A673 (cell line): ENCODE measurements around the gene C10orf90. TPM values are rescaled to one million over a fixed set of nuclear protein-coding genes. Genes with fewer than 3 reads are reported as not detected.

Experiments used
- BruUV-seq: library from RNA; stranded (reverse); fragments of 400-500 nt; replicated peaks from 2 replicates; lab custom pipeline; 2021; lab: Mats Ljungman, UMichigan
- CTCF ChIA-PET: fragments of 300-600 bp; sonication (Branson Sonifier 250); formaldehyde crosslinking; loops from one replicate; lab custom pipeline; 2022; ENCODE audit warnings: antibody characterized with exemption; lab: Charles Lee
- POLR2A ChIA-PET: fragments of 300-600 bp; sonication (Branson Sonifier 250); formaldehyde crosslinking; loops from one replicate; lab custom pipeline; 2022; ENCODE audit warnings: antibody characterized with exemption; ENCODE audit not compliant: low non-redundant PET; lab: Charles Lee
- DNase-seq: peaks from one replicate; pipeline ENCODE4 v3.0.0-alpha.2; 2015; ENCODE audit warnings: low spot score
- H3K27ac ChIP-seq: fragments of 200-600 bp; sonication (generic); 2 replicates; pipeline ENCODE4 v1.5.1; 2016; ENCODE audit warnings: mixed run types, low read depth, mild to moderate bottlenecking, mixed read lengths, antibody characterized with exemption, low read length; ENCODE audit not compliant: poor library complexity, severe bottlenecking
- H3K27me3 ChIP-seq: fragments of 200-600 bp; sonication (generic); replicated peaks from 2 replicates; pipeline ENCODE4 v1.6.1; 2017; ENCODE audit warnings: mixed run types, low read depth, mild to moderate bottlenecking, mixed read lengths, antibody characterized with exemption, low read length; ENCODE audit not compliant: insufficient read depth, poor library complexity
- H3K36me3 ChIP-seq: fragments of 200-600 bp; sonication (generic); 2 replicates; pipeline ENCODE4 v1.6.1; 2016; ENCODE audit warnings: mixed run types, mild to moderate bottlenecking, mixed read lengths, antibody characterized with exemption, low read length; ENCODE audit not compliant: insufficient read depth, poor library complexity, severe bottlenecking
- H3K4me1 ChIP-seq: fragments of 200-600 bp; sonication (generic); 2 replicates; pipeline ENCODE4 v1.6.1; 2017; ENCODE audit warnings: mixed run types, mild to moderate bottlenecking, mixed read lengths, antibody characterized with exemption, low read length; ENCODE audit not compliant: insufficient read depth, poor library complexity, severe bottlenecking
- H3K4me3 ChIP-seq: fragments of 200-600 bp; sonication (generic); 2 replicates; pipeline ENCODE4 v1.5.1; 2016; ENCODE audit warnings: low read depth, mixed run types, mild to moderate bottlenecking, mixed read lengths, low read length; ENCODE audit not compliant: poor library complexity, severe bottlenecking
- H3K9me3 ChIP-seq: fragments of 200-600 bp; sonication (generic); 2 replicates; pipeline ENCODE4 v1.6.1; 2016; ENCODE audit warnings: mixed run types, low read depth, mild to moderate bottlenecking, mixed read lengths, antibody characterized with exemption, low read length; ENCODE audit not compliant: poor library complexity, severe bottlenecking
- CTCF ChIP-seq: fragments of 300-800, 200-600 bp; sonication (generic); conservative IDR thresholded peaks from 2 replicates; pipeline ENCODE4 v1.5.1; 2017; ENCODE audit warnings: low read depth, mild to moderate bottlenecking, antibody characterized with exemption, low read length, moderate library complexity, mixed read lengths
- EZH2 ChIP-seq: fragments of 200-600 bp; sonication (generic); IDR thresholded peaks from 2 replicates; pipeline ENCODE4 v1.6.1; 2017; ENCODE audit warnings: borderline replicate concordance, low read depth, mild to moderate bottlenecking, mixed read lengths, antibody characterized with exemption, low read length; ENCODE audit not compliant: poor library complexity, severe bottlenecking
- intact Hi-C: fragments of 100-400 bp; cut with micrococcal nuclease; formaldehyde crosslinking; loops from one replicate; pipeline ENCODE4 v1.10.0; 2022; ENCODE audit not compliant: unreplicated experiment
- total RNA-seq: library from RNA; stranded (reverse); gene quantifications from 2 replicates; pipeline ENCODE4 v1.2.3, GENCODE V29; 2021

Gene C10orf90
- total RNA-seq, 1 experiment from 2014 or later: not detected

GRCh38 chr10:126448091-126448490 lies 222.4 kb downstream of the C10orf90 start:
- Histone ChIP-seq H3K4me3 (no peak overlapping the region), H3K36me3 (no peaks in the 10 kb centered on the region), H3K9me3 (no peaks in the 10 kb centered on the region), H3K27me3 (peaks cover 5% of the 10 kb centered on the region), H3K27ac (no peak overlapping the region), H3K4me1 (no peaks in the 10 kb centered on the region)
- CTCF ChIA-PET: no interaction called here
- POLR2A ChIA-PET: no interaction called here
- intact Hi-C loops: no loop called here
- no peak for DNase-seq
- TF ChIP-seq EZH2: no peak
- TF ChIP-seq CTCF: no peak
- no TSS peak for BruUV-seq

GRCh38 chr10:126439942-126440341 lies 230.6 kb downstream of the C10orf90 start:
- Histone ChIP-seq H3K4me1 (no peaks in the 10 kb centered on the region), H3K27me3 (peaks cover 3% of the 10 kb centered on the region), H3K36me3 (no peaks in the 10 kb centered on the region), H3K27ac (no peak overlapping the region), H3K9me3 (no peaks in the 10 kb centered on the region), H3K4me3 (no peak overlapping the region)
- ChIA-PET POLR2A (no interaction called here), CTCF (no interaction called here)
- no peak for TF ChIP-seq CTCF
- no peak for TF ChIP-seq EZH2
- BruUV-seq: no TSS peak
- intact Hi-C loops: no loop called here
- DNase-seq: no peak

- intact Hi-C loops: no loop called here
- H3K27ac ChIP-seq: no peak overlapping the region
- POLR2A ChIA-PET: no interaction called here
Measured at GRCh38 chr10:126438407-126438783, 232.1 kb downstream of the C10orf90 start.

More at GRCh38 chr10:126438407-126438783, 232.1 kb downstream of the C10orf90 start:
- Histone ChIP-seq H3K9me3 (no peaks in the 10 kb centered on the region), H3K36me3 (no peaks in the 10 kb centered on the region), H3K4me3 (no peak overlapping the region), H3K4me1 (no peaks in the 10 kb centered on the region), H3K27me3 (peaks cover 3% of the 10 kb centered on the region)
- no TSS peak for BruUV-seq
- no peak for DNase-seq
- CTCF ChIA-PET: no interaction called here
- no peak for TF ChIP-seq CTCF
- no peak for TF ChIP-seq EZH2
